Measurements from ENCODE around the gene SPSB2.
A peak's percentile ranks its signal among the peaks of the same experiment; 100 is the strongest.

The SPSB2 gene

DNA sequence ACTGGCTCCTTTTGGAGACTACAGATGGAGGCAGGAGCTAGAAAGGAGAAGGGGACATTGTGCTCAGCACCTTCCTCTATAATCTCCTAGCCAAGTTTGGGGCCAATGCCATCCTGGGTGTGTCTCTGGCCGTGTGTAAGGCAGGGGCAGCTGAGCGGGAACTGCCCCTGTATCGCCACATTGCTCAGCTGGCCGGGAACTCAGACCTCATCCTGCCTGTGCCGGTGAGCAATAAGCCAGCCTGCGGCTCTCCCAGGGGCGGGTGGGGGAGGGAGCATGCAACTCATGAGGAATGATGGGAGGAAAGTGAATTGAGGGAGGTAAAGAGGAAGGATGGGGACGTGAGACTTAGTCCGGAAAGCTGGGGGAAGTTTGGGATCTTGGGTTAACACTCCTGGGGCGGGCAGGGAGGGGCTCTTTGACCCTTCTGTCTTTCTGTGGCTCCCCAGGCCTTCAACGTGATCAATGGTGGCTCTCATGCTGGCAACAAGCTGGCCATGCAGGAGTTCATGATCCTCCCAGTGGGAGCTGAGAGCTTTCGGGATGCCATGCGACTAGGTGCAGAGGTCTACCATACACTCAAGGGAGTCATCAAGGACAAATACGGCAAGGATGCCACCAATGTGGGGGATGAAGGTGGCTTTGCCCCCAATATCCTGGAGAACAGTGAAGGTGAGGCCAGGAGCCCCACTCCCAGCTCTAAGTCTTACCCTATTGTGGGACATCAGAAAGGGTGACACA lies 44.6 kb upstream of the SPSB2 start:
- Histone ChIP-seq H2AFZ (ENCODE audit: low read depth, low read length) (no peak overlapping the region), H4K20me1 (ENCODE audit: insufficient read depth, low read length) (0 out of 2 replicates have a peak, but pooled peaks cover 11% of the 10 kb centered on the region), H3K79me2 (ENCODE audit: low read length) (peaks cover 13% of the 10 kb centered on the region), H3K4me3 (ENCODE audit: low read length) (no peak overlapping the region), H3K9ac (ENCODE audit: low read length) (no peak overlapping the region), H3K27me3 (ENCODE audit: low read depth, low read length) (no peaks in the 10 kb centered on the region), H3K4me2 (ENCODE audit: low read length) (no peak overlapping the region), H3K36me3 (replicated peaks; ENCODE audit: low read depth, low read length) (peaks cover 42% of the 10 kb centered on the region), H3K27ac (ENCODE audit: low read length) (no peak overlapping the region), H3K9me3 (ENCODE audit: insufficient read depth, low read length) (no peaks in the 10 kb centered on the region), H3K4me1 (ENCODE audit: low read length) (peaks cover 24% of the 10 kb centered on the region)
- no peak for TF ChIP-seq EZH2phosphoT487 (IDR thresholded peaks at IDR 0.05; ENCODE audit: low read depth)
- TF ChIP-seq, protein P1, sequence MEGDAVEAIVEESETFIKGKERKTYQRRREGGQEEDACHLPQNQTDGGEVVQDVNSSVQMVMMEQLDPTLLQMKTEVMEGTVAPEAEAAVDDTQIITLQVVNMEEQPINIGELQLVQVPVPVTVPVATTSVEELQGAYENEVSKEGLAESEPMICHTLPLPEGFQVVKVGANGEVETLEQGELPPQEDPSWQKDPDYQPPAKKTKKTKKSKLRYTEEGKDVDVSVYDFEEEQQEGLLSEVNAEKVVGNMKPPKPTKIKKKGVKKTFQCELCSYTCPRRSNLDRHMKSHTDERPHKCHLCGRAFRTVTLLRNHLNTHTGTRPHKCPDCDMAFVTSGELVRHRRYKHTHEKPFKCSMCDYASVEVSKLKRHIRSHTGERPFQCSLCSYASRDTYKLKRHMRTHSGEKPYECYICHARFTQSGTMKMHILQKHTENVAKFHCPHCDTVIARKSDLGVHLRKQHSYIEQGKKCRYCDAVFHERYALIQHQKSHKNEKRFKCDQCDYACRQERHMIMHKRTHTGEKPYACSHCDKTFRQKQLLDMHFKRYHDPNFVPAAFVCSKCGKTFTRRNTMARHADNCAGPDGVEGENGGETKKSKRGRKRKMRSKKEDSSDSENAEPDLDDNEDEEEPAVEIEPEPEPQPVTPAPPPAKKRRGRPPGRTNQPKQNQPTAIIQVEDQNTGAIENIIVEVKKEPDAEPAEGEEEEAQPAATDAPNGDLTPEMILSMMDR (IDR thresholded peaks at IDR 0.05; ENCODE audit: low read depth, low read length), result no peak

DNA sequence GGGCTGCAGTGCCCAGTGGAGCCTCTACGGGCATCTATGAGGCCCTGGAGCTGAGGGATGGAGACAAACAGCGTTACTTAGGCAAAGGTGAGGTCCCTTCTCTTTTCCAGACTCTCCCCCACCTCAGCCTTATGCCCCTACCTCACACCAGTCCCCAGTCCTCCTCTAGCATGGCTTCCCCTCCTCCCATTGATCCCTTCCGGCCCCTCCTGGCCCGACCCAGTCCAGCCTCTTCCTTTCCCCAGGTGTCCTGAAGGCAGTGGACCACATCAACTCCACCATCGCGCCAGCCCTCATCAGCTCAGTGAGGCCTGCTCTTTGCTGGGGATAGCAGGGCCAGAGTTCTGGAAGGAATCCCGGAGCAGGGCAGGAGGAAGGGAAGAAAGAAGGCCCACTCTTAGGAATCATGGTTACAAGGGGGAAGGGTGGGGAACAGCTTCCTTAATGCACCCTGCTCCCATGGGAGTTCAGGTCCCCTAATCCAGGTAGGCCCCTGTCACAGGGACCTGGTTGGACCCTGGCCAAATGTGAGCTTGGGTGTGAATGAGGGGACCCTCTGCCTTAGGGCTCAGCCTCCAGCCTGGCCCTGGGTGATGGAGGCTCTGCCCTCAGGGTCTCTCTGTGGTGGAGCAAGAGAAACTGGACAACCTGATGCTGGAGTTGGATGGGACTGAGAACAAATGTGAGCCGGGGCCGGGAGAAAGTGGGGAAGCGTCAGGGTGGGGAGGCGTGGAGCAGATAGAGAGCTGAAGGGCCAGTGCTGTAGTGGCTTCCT lies 43.5 kb upstream of the SPSB2 start:
- Histone ChIP-seq H3K4me1 (ENCODE audit: low read length) (peaks cover 14% of the 10 kb centered on the region), H3K27ac (ENCODE audit: low read length) (no peak overlapping the region), H3K4me3 (ENCODE audit: low read length) (no peak overlapping the region), H3K4me2 (ENCODE audit: low read length) (no peak overlapping the region), H3K9me3 (ENCODE audit: insufficient read depth, low read length) (no peaks in the 10 kb centered on the region), H2AFZ (ENCODE audit: low read depth, low read length) (no peak overlapping the region), H3K27me3 (ENCODE audit: low read depth, low read length) (no peaks in the 10 kb centered on the region), H3K9ac (ENCODE audit: low read length) (no peak overlapping the region), H3K79me2 (ENCODE audit: low read length) (peaks cover 13% of the 10 kb centered on the region), H4K20me1 (ENCODE audit: insufficient read depth, low read length) (0 out of 2 replicates have a peak, but pooled peaks cover 11% of the 10 kb centered on the region), H3K36me3 (replicated peaks; ENCODE audit: low read depth, low read length) (peaks cover 35% of the 10 kb centered on the region)
- TF ChIP-seq, protein P1 (IDR thresholded peaks at IDR 0.05; ENCODE audit: low read depth, low read length), result no peak
- TF ChIP-seq EZH2phosphoT487 (IDR thresholded peaks at IDR 0.05; ENCODE audit: low read depth), result no peak

DNA sequence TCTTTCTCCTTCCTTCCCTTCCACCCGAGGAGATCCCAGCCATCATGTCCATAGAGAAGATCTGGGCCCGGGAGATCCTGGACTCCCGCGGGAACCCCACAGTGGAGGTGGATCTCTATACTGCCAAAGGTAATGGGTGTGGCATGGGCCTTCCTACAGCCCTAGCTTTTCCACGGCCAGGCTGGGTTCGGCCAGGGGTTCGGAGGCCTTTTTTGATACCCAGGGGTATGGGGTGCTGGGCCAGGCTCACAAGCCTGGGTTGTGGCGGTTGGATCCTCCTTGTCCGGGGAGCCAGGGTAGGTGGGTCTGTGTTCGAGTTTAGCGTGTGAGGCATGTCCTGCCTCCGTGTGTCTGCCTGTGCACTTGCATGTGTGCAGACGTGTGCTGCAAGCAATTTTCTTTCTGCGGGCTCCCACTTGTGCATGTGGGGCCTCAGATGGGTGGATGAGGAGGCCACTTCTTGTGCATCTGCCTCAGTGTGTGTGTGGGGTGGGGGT lies 42.7 kb upstream of the SPSB2 start:
- Histone ChIP-seq H3K36me3 (replicated peaks; ENCODE audit: low read depth, low read length) (peaks cover 31% of the 10 kb centered on the region), H3K4me1 (ENCODE audit: low read length) (peaks cover 14% of the 10 kb centered on the region), H3K4me3 (ENCODE audit: low read length) (peak overlapping the region; percentile 89), H3K27me3 (ENCODE audit: low read depth, low read length) (no peaks in the 10 kb centered on the region), H4K20me1 (ENCODE audit: insufficient read depth, low read length) (0 out of 2 replicates have a peak, but pooled peaks cover 11% of the 10 kb centered on the region), H3K9ac (ENCODE audit: low read length) (no peak overlapping the region), H3K4me2 (ENCODE audit: low read length) (peak overlapping the region; percentile 96), H2AFZ (ENCODE audit: low read depth, low read length) (no peak overlapping the region), H3K9me3 (ENCODE audit: insufficient read depth, low read length) (no peaks in the 10 kb centered on the region), H3K79me2 (ENCODE audit: low read length) (peaks cover 13% of the 10 kb centered on the region), H3K27ac (ENCODE audit: low read length) (no peak overlapping the region)
- TF ChIP-seq, protein P1 (IDR thresholded peaks at IDR 0.05; ENCODE audit: low read depth, low read length), result no peak
- TF ChIP-seq EZH2phosphoT487 (IDR thresholded peaks at IDR 0.05; ENCODE audit: low read depth), result no peak
